GM23248 (cell line): ENCODE results near the gene DNAH11.

Experiments used
- EZH2 ChIP-seq: fragments of 200-600 bp; sonication (generic); IDR thresholded peaks from 2 replicates; pipeline ENCODE4 v1.6.1; 2018; ENCODE audit warnings: antibody characterized with exemption, mild to moderate bottlenecking; ENCODE audit not compliant: insufficient read depth, poor library complexity, severe bottlenecking
- EZH2phosphoT487 ChIP-seq: fragments of 200-600 bp; sonication (generic); IDR thresholded peaks from 2 replicates; pipeline ENCODE4 v1.6.1; 2018; ENCODE audit warnings: antibody characterized with exemption, moderate library complexity, mild to moderate bottlenecking, low read depth; ENCODE audit not compliant: insufficient read depth

- TF ChIP-seq EZH2phosphoT487 = no peak
- no peak for TF ChIP-seq EZH2
Observed at GRCh38 chr7:21585070-21585724, 42.4 kb downstream of the DNAH11 start.
